Kidney (tissue), 14 donors: ENCODE results near the gene TRPC4AP. TPM values are rescaled to one million over a fixed set of nuclear protein-coding genes. Genes with fewer than 3 reads are reported as not detected.

ENCODE experiments used
- DNase-seq, 5 donors: peaks; one replicate each; pipeline ENCODE4 v3.0.0-alpha.2; 2013 to 2020
- FAIRE-seq: peaks from 2 replicates; lab custom pipeline; 2012; peaks lifted over from hg19 to GRCh38; lab: Jason Lieb, UNC
- H3K27ac ChIP-seq, 2 donors: one replicate each; pipeline ENCODE4 v1.7.0; 2013; ENCODE audit warnings: low read depth in 2 of 2, low read length in 2 of 2, inconsistent platforms in 1 of 2
- H3K27me3 ChIP-seq: one replicate; pipeline ENCODE4 v1.7.1; 2013; ENCODE audit warnings: low read length, inconsistent platforms; ENCODE audit not compliant: control insufficient read depth, insufficient read depth
- H3K36me3 ChIP-seq, 3 donors: one replicate each; pipeline versions ENCODE4 v1.7.0 to v1.7.1; 2013; ENCODE audit warnings: low read length in 3 of 3, control low read depth in 1 of 3, inconsistent platforms in 1 of 3; ENCODE audit not compliant: insufficient read depth in 3 of 3, control insufficient read depth in 2 of 3
- H3K4me1 ChIP-seq, 3 donors: one replicate each; pipeline versions ENCODE4 v1.7.0 to v1.7.1; 2013; ENCODE audit warnings: low read length in 3 of 3, inconsistent platforms in 1 of 3, low read depth in 1 of 3; ENCODE audit not compliant: control insufficient read depth in 2 of 3, insufficient read depth in 2 of 3
- H3K4me3 ChIP-seq, 3 donors: one replicate each; pipeline versions ENCODE4 v1.7.0 to v1.8.1; 2013; ENCODE audit warnings: low read length in 3 of 3, control low read depth in 1 of 3, inconsistent platforms in 1 of 3
- H3K9ac ChIP-seq, 3 donors: one replicate each; pipeline versions ENCODE4 v1.7.0 to v1.7.1; 2013; ENCODE audit warnings: low read length in 3 of 3, control low read depth in 1 of 3, inconsistent platforms in 1 of 3
- H3K9me3 ChIP-seq, 3 donors: one replicate each; pipeline versions ENCODE4 v1.7.0 to v1.7.1; 2013; ENCODE audit warnings: low read length in 3 of 3, control low read depth in 1 of 3, inconsistent platforms in 1 of 3; ENCODE audit not compliant: control insufficient read depth in 2 of 3, insufficient read depth in 1 of 3
- intact Hi-C: fragments of 100-400 bp; cut with DNase I; formaldehyde crosslinking; loops from one replicate; pipeline ENCODE4 v1.11.1; 2022
- polyA plus RNA-seq: library from polyadenylated mRNA; stranded (reverse); fragments of 350-450 nt; fragmentation: Illumina TruSeq; extraction: RNeasy Lipid Tissue Mini Kit (QIAGEN cat#74804); gene quantifications from one replicate; pipeline ENCODE4 v1.2.3, GENCODE V29; 2014; ENCODE audit warnings: low read depth, low replicate concordance; ENCODE audit not compliant: insufficient read depth
- total RNA-seq: library from RNA; stranded (reverse); fragmentation: NEBNext Ultra II Directional; extraction: Animal tissue kit (Norgen Biotek cat#: 25700); gene quantifications from one replicate; pipeline ENCODE4 v1.2.1, GENCODE V29; 2021
- TF ChIP-seq, protein P1 (sequence below): IDR thresholded peaks from 3 replicates; pipeline ENCODE4 v1.5.1; 2012; ENCODE audit warnings: mild to moderate bottlenecking, moderate library complexity, borderline replicate concordance; ENCODE audit not compliant: insufficient read depth; ENCODE audit errors: extremely low read depth
- donor health status: control.
- donor health status: control.
- donor health status: control.
- donor health status: control.
- donor health status: control.
- donor health status: DM: yes; HTN: yes; CAD: no.
- donor health status: Normal renal cell carcinoma (clear cell type).

Gene TRPC4AP
- total and polyA plus RNA-seq, 2 donors from 2014 or later = 36.5 to 51.2 TPM

GRCh38 chr20:35002426-35003210 lies 90.0 kb downstream of the TRPC4AP start:
- FAIRE-seq (no peak), DNase-seq (peak in 2 of 5 donors; percentile 15)
- Histone ChIP-seq H3K9me3 (no peaks in the 10 kb centered on the region), H3K27me3 (no peaks in the 10 kb centered on the region), H3K27ac (no peak overlapping the region), H3K4me1 (no peaks in the 10 kb centered on the region), H3K36me3 (peaks cover 0 to 54% (median 44%) of the 10 kb centered on the region in 3 donors), H3K9ac (no peak overlapping the region), H3K4me3 (no peak overlapping the region)
- TF ChIP-seq, protein P1, sequence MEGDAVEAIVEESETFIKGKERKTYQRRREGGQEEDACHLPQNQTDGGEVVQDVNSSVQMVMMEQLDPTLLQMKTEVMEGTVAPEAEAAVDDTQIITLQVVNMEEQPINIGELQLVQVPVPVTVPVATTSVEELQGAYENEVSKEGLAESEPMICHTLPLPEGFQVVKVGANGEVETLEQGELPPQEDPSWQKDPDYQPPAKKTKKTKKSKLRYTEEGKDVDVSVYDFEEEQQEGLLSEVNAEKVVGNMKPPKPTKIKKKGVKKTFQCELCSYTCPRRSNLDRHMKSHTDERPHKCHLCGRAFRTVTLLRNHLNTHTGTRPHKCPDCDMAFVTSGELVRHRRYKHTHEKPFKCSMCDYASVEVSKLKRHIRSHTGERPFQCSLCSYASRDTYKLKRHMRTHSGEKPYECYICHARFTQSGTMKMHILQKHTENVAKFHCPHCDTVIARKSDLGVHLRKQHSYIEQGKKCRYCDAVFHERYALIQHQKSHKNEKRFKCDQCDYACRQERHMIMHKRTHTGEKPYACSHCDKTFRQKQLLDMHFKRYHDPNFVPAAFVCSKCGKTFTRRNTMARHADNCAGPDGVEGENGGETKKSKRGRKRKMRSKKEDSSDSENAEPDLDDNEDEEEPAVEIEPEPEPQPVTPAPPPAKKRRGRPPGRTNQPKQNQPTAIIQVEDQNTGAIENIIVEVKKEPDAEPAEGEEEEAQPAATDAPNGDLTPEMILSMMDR = no peak
- intact Hi-C loops = no loop called here

DNA sequence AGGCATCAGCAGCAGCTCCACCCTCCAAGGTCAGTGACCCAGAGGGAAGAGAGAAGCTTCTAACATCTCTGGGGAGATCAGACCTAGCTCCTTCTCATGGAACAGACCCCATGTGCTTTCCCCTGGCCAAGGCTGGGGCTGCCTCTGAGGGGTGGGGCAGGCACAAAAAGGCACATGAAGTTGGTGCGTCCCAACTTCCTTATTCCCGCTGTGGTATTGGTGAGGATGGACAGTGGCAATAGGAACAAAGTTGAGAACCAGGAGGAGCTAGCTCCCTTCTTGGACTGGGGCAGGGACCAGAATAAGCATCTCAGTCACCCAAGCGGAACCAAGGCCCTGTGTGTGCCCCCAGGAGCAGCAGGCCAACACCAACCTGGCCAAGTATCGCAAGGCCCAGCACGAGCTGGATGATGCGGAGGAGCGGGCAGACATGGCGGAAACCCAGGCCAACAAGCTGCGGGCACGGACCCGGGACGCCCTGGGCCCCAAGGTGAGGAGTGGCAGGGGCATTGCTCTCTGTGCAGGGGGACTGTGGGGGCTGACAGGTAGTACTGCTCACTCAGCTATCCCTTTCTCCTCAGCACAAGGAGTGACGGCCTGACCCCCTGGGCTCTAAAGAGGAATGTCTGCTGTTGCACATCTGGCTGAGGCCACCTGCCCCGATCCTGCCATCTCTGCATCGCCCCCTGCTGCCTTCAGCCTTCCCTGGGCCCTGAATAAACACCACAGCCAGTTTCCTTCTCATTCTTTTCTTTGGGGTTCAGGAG lies 90.8 kb downstream of the TRPC4AP start:
- FAIRE-seq (no peak), DNase-seq (peak in 1 of 5 donors; percentile 59)
- no peaks in the 10 kb centered on the region for H3K4me1 ChIP-seq
- H3K27me3 ChIP-seq = no peaks in the 10 kb centered on the region
- H3K9me3 ChIP-seq = no peaks in the 10 kb centered on the region
- intact Hi-C loops = no loop called here
- TF ChIP-seq, protein P1 = no peak
- no peak overlapping the region for H3K9ac ChIP-seq
- H3K4me3 ChIP-seq = no peak overlapping the region
- H3K27ac ChIP-seq = no peak overlapping the region
- H3K36me3 ChIP-seq = peaks cover 0 to 49% (median 38%) of the 10 kb centered on the region in 3 donors

GRCh38 chr20:35000922-35001595 lies 91.5 kb downstream of the TRPC4AP start:
- Histone ChIP-seq H3K9me3 (no peaks in the 10 kb centered on the region), H3K4me3 (no peak overlapping the region), H3K9ac (no peak overlapping the region), H3K27me3 (no peaks in the 10 kb centered on the region), H3K4me1 (no peaks in the 10 kb centered on the region), H3K36me3 (peaks cover 0 to 43% (median 33%) of the 10 kb centered on the region in 3 donors), H3K27ac (no peak overlapping the region)
- intact Hi-C loops = no loop called here
- FAIRE-seq (no peak), DNase-seq (peak in 1 of 5 donors; percentile 75)
- TF ChIP-seq, protein P1 = no peak
